Nephron (organoid): ENCODE measurements around the gene SUGT1.

Experiments
- H3K27ac Mint-ChIP-seq, 3 experiments: 2 replicates each; pipeline ENCODE4 v1.8.0; 2020; ENCODE audit warnings: mixed read lengths in 3 of 3, mild to moderate bottlenecking in 2 of 3, moderate library complexity in 1 of 3
- H3K27me3 Mint-ChIP-seq: 2 replicates; pipeline ENCODE4 v1.8.0; 2021; ENCODE audit warnings: low read depth, mild to moderate bottlenecking, moderate library complexity, mixed read lengths
- H3K36me3 Mint-ChIP-seq: 2 replicates; pipeline ENCODE4 v1.8.0; 2020; ENCODE audit warnings: low read depth, mixed read lengths
- H3K4me1 Mint-ChIP-seq: 2 replicates; pipeline ENCODE4 v1.8.0; 2020; ENCODE audit warnings: mixed read lengths
- H3K4me3 Mint-ChIP-seq, 3 experiments: 2 replicates each; pipeline ENCODE4 v1.8.0; 2020; ENCODE audit warnings: mild to moderate bottlenecking in 3 of 3, mixed read lengths in 3 of 3, moderate library complexity in 2 of 3
- H3K9me3 Mint-ChIP-seq: 2 replicates; pipeline ENCODE4 v1.8.0; 2020; ENCODE audit warnings: mixed read lengths
- CTCF ChIP-seq, 3 experiments: fragments of 200-600 bp; sonication (generic); IDR thresholded peaks; one replicate each; pipeline ENCODE4 v1.5.0; 2021; ENCODE audit warnings: antibody characterized with exemption in 3 of 3; ENCODE audit not compliant: unreplicated experiment in 3 of 3

The SUGT1 gene

GRCh38 chr13:52737965-52738364 is 85.3 kb downstream of the SUGT1 start:
- Mint-ChIP-seq H3K4me3 (peak overlapping the region; percentile 70 to 73 (median 70)), H3K9me3 (peaks cover 4% of the 10 kb centered on the region), H3K36me3 (no peaks in the 10 kb centered on the region), H3K27me3 (peaks cover 60% of the 10 kb centered on the region), H3K27ac (no peak overlapping the region), H3K4me1 (peaks cover 12% of the 10 kb centered on the region)
- no peak for TF ChIP-seq CTCF (IDR thresholded peaks at IDR 0.05; ENCODE audit: unreplicated experiment in 3 of 3)

- Mint-ChIP-seq H3K27ac (no peak overlapping the region), H3K27me3 (peaks cover 63% of the 10 kb centered on the region), H3K9me3 (peaks cover 4% of the 10 kb centered on the region), H3K36me3 (no peaks in the 10 kb centered on the region), H3K4me1 (peaks cover 12% of the 10 kb centered on the region), H3K4me3 (peak overlapping the region; percentile 73 to 79 (median 73))
- TF ChIP-seq CTCF (IDR thresholded peaks at IDR 0.05; ENCODE audit: unreplicated experiment in 3 of 3): peak; percentile 55 to 80 (median 57)
These were observed 86.3 kb downstream of the SUGT1 start for GRCh38 chr13:52738719-52739467.

- H3K4me3 Mint-ChIP-seq: peak within 1 kb of the TSS; percentile 73 to 81 (median 79)
- no peak for TF ChIP-seq CTCF (IDR thresholded peaks at IDR 0.05; ENCODE audit: unreplicated experiment in 3 of 3)
These were observed 86.9 kb downstream of the SUGT1 start, which contains the start of gene CNMD for GRCh38 chr13:52739468-52740071. CNMD (minus strand) TSS chr13:52739820; CDS start chr13:52739701, 119 bp downstream.

GRCh38 chr13:52743569-52743968 is 90.9 kb downstream of the SUGT1 start:
- Mint-ChIP-seq H3K4me1 (peaks cover 6% of the 10 kb centered on the region), H3K36me3 (no peaks in the 10 kb centered on the region)

More at GRCh38 chr13:52739468-52740071, 86.9 kb downstream of the SUGT1 start, which contains the start of gene CNMD:
- peaks cover 63% of the 10 kb centered on the region for H3K27me3 Mint-ChIP-seq
- H3K9me3 Mint-ChIP-seq: peaks cover 4% of the 10 kb centered on the region
- peaks cover 12% of the 10 kb centered on the region for H3K4me1 Mint-ChIP-seq
- no peak within 1 kb of the TSS for H3K27ac Mint-ChIP-seq
- no peaks in the 10 kb centered on the region for H3K36me3 Mint-ChIP-seq

GRCh38 chr13:52743988-52744387 is 91.4 kb downstream of the SUGT1 start:
- Mint-ChIP-seq H3K4me1 (peaks cover 5% of the 10 kb centered on the region), H3K9me3 (peaks cover 4% of the 10 kb centered on the region), H3K27ac (no peak overlapping the region), H3K27me3 (peaks cover 56% of the 10 kb centered on the region), H3K36me3 (no peaks in the 10 kb centered on the region), H3K4me3 (no peak overlapping the region)
- TF ChIP-seq CTCF (IDR thresholded peaks at IDR 0.05; ENCODE audit: unreplicated experiment in 3 of 3): no peak

More at GRCh38 chr13:52743569-52743968, 90.9 kb downstream of the SUGT1 start:
- peaks cover 60% of the 10 kb centered on the region for H3K27me3 Mint-ChIP-seq
- H3K27ac Mint-ChIP-seq: no peak overlapping the region
- TF ChIP-seq CTCF (IDR thresholded peaks at IDR 0.05; ENCODE audit: unreplicated experiment in 3 of 3): no peak
- no peak overlapping the region for H3K4me3 Mint-ChIP-seq
- H3K9me3 Mint-ChIP-seq: peaks cover 4% of the 10 kb centered on the region
